Measurements from ENCODE around the gene DNM3. TPM values are rescaled to one million over a fixed set of nuclear protein-coding genes. Genes with fewer than 3 reads are reported as not detected.

Gene DNM3
- total and polyA plus RNA-seq, 2 of the 8 experiments (the other 6 are each of a cell fraction or from before 2014, with no cell fraction given), result 2.0 to 8.5 TPM

GRCh38 chr1:171814692-171815091 is 26.6 kb upstream of the DNM3 start:
- no peak overlapping the region for H3K18ac ChIP-seq (ENCODE audit: extremely low read depth, low read length)
- POLR2A ChIA-PET (ENCODE audit: partially characterized antibody), result no interaction called here
- no peak overlapping the region for H3K4ac ChIP-seq (replicated peaks; ENCODE audit: insufficient read length, low read depth, low read length)
- no peak overlapping the region for H3K14ac ChIP-seq (ENCODE audit: insufficient read length)
- TF ChIP-seq POLR2AphosphoS5 (IDR thresholded peaks at IDR 0.05; ENCODE audit: low read depth, low read length), result no peak
- TF ChIP-seq NRF1 (IDR thresholded peaks at IDR 0.05; ENCODE audit: low read depth, low read length), result no peak
- no peak for TF ChIP-seq CBX8 (IDR thresholded peaks at IDR 0.05; ENCODE audit: borderline replicate concordance, low read depth, low read length)
- no peaks in the 10 kb centered on the region for H3K27me3 ChIP-seq (replicated peaks in 1 of 4; ENCODE audit: control insufficient read depth in 3 of 4, extremely low read depth in 1 of 4, insufficient read depth in 3 of 4, low read length in 3 of 4)
- H3K23ac ChIP-seq (ENCODE audit: insufficient read length), result no peak overlapping the region
- H3K4me2 ChIP-seq (ENCODE audit: insufficient read depth in 1 of 2, low read depth in 2 of 2, low read length in 2 of 2), result no peak overlapping the region
- no peaks in the 10 kb centered on the region for H3K9me3 ChIP-seq (ENCODE audit: insufficient read depth in 2 of 2, low read depth in 1 of 2, low read length in 1 of 2)
- H2BK120ac ChIP-seq (replicated peaks; ENCODE audit: low read depth, low read length), result no peak overlapping the region
- peaks cover 0 to 7% (median 2%) of the 10 kb centered on the region in 4 experiments; a peak in 2 of 7 replicates for H3K4me1 ChIP-seq (replicated peaks in 1 of 4; ENCODE audit: control insufficient read depth in 3 of 4, insufficient read depth in 4 of 4, low read length in 3 of 4)
- no peak overlapping the region for H3K4me3 ChIP-seq (ENCODE audit: extremely low read depth in 1 of 4, insufficient read depth in 2 of 4, low read depth in 3 of 4, low read length in 4 of 4)
- no peak overlapping the region for H2BK5ac ChIP-seq (ENCODE audit: low read depth, low read length)
- FAIRE-seq (no peak), DNase-seq (ENCODE audit: low read depth in 1 of 2, low spot score in 2 of 2) (no peak)
- CTCF ChIA-PET (ENCODE audit: partially characterized antibody), result interaction anchor here (0.8 to 8.7 kb wide), 4 partner anchors 13 to 180 kb away, joined by 3 to 92 read pairs (median 22); no protein-coding TSS in a partner anchor
- H2BK12ac ChIP-seq (ENCODE audit: low read depth, low read length), result no peak overlapping the region
- no peak overlapping the region for H4K91ac ChIP-seq (replicated peaks; ENCODE audit: insufficient read length, low read length)
- no peak overlapping the region for H2BK15ac ChIP-seq (ENCODE audit: low read length)
- H3K79me2 ChIP-seq (ENCODE audit: control insufficient read depth in 1 of 2, insufficient read depth in 2 of 2, low read length in 2 of 2), result no peaks in the 10 kb centered on the region
- no peaks in the 10 kb centered on the region for H4K20me1 ChIP-seq (replicated peaks in 1 of 2; ENCODE audit: control insufficient read depth in 1 of 2, insufficient read depth in 2 of 2, low read length in 2 of 2)
- no peak overlapping the region for H2AFZ ChIP-seq (ENCODE audit: low read length)
- H3K79me1 ChIP-seq (ENCODE audit: low read depth, low read length), result no peaks in the 10 kb centered on the region
- 92% methylated on average over 2 of the region's 2 CpGs; no CpG with 5 or more reads in 1 of the 2 experiments for WGBS, 2 experiments (ENCODE audit: extremely low coverage in 1 of 2, insufficient coverage in 1 of 2, insufficient read length in 1 of 2, insufficient replicate concordance in 2 of 2, low coverage in 1 of 2, low lambda C conversion rate in 2 of 2, missing lambda C conversion rate in 1 of 2)
- no peaks in the 10 kb centered on the region for H3K36me3 ChIP-seq (ENCODE audit: control insufficient read depth in 2 of 4, insufficient read depth in 4 of 4, low read length in 3 of 4)
- H3K56ac ChIP-seq (replicated peaks; ENCODE audit: insufficient read length, low read depth, low read length), result no peak overlapping the region
- no peak overlapping the region for H2AK5ac ChIP-seq (ENCODE audit: low read depth, low read length)
- no peaks in the 10 kb centered on the region; the same call in 1 of the 2 replicates for H3K23me2 ChIP-seq (ENCODE audit: low read depth, low read length)
- H3K27ac ChIP-seq (ENCODE audit: low read depth, low read length), result no peak overlapping the region
- no peak overlapping the region for H4K8ac ChIP-seq (ENCODE audit: extremely low read depth, insufficient read depth, low read length)
- no peak overlapping the region for H2BK20ac ChIP-seq (ENCODE audit: low read length)
- H4K5ac ChIP-seq (ENCODE audit: insufficient read length, low read depth, low read length), result no peak overlapping the region
- no peak overlapping the region for H3K9ac ChIP-seq (replicated peaks in 1 of 4; ENCODE audit: extremely low read depth in 1 of 4, low read depth in 3 of 4, low read length in 3 of 4)

Measured in H1 (cell line).